ENCODE results near the gene ARSH.
"Not testable (repeated sequence)": the region's sequence is repeated elsewhere in the genome, so short reads cannot be mapped to it uniquely, and the experiment has no call there.

Gene ARSH

GRCh38 chrX:2967584-2967983, 38.8 kb upstream of the ARSH start:
- no peak for TF ChIP-seq Cebpa-rat (IDR thresholded peaks at IDR 0.05)
- H3K9me3 ChIP-seq (replicated peaks in 1 of 11) = peaks cover 7 to 14% (median 11%) of the 10 kb centered on the region in 11 experiments; a peak in 19 of 22 replicates
- H3K4me2 ChIP-seq = peak overlapping the region; percentile 70 to 96 (median 84)

GRCh38 chrX:2967998-2968909, 38.1 kb upstream of the ARSH start:
- TF ChIP-seq Cebpa-rat (IDR thresholded peaks at IDR 0.05) = no peak
- Histone ChIP-seq H3K9me3 (replicated peaks in 1 of 11) (peaks cover 7 to 17% (median 12%) of the 10 kb centered on the region in 11 experiments; a peak in 19 of 22 replicates), H3K4me3 (peak overlapping the region; percentile 43 to 68 (median 52)), H3K4me1 (peaks cover 17 to 36% (median 27%) of the 10 kb centered on the region in 10 experiments), H4K20me1 (no peaks in the 10 kb centered on the region), H3K36me3 (no peaks in the 10 kb centered on the region), H3K4me2 (peak overlapping the region; percentile 70 to 96 (median 84)), H3K27me3 (no peaks in the 10 kb centered on the region), H3K9ac (peak overlapping the region; percentile 6 to 59 (median 42); a peak in 19 of 22 replicates), H3K27ac (peak overlapping the region in 7 of 11 experiments; percentile 1 to 52 (median 35); a peak in 11 of 22 replicates)

More at GRCh38 chrX:2967584-2967983, 38.8 kb upstream of the ARSH start:
- no peaks in the 10 kb centered on the region for H4K20me1 ChIP-seq
- peak overlapping the region; percentile 43 to 68 (median 52) for H3K4me3 ChIP-seq
- no peaks in the 10 kb centered on the region for H3K27me3 ChIP-seq
- peak overlapping the region in 7 of 11 experiments; percentile 1 to 52 (median 35); a peak in 10 of 22 replicates for H3K27ac ChIP-seq
- peak overlapping the region in 9 of 11 experiments; percentile 16 to 59 (median 42); a peak in 16 of 22 replicates for H3K9ac ChIP-seq
- H3K36me3 ChIP-seq = no peaks in the 10 kb centered on the region
- H3K4me1 ChIP-seq = peaks cover 17 to 36% (median 27%) of the 10 kb centered on the region in 10 experiments

- H3K4me2 ChIP-seq = peak overlapping the region in 9 of 11 experiments; percentile 70 to 93 (median 78); a peak in 16 of 22 replicates
Observed at GRCh38 chrX:2969021-2969420, 37.3 kb upstream of the ARSH start.

GRCh38 chrX:2972391-2972790, 34.0 kb upstream of the ARSH start:
- no peaks in the 10 kb centered on the region for H3K36me3 ChIP-seq
- no peak overlapping the region for H3K9ac ChIP-seq
- H3K4me3 ChIP-seq = no peak overlapping the region
- peaks cover 8 to 28% (median 16%) of the 10 kb centered on the region in 10 experiments for H3K4me1 ChIP-seq
- no peaks in the 10 kb centered on the region for H4K20me1 ChIP-seq
- no peaks in the 10 kb centered on the region for H3K27me3 ChIP-seq
- TF ChIP-seq Cebpa-rat (IDR thresholded peaks at IDR 0.05) = no peak
- no peak overlapping the region for H3K4me2 ChIP-seq
- H3K27ac ChIP-seq = no peak overlapping the region
- peaks cover 7 to 17% (median 12%) of the 10 kb centered on the region in 11 experiments; a peak in 19 of 22 replicates for H3K9me3 ChIP-seq (replicated peaks in 1 of 11)

More at GRCh38 chrX:2969021-2969420, 37.3 kb upstream of the ARSH start:
- H3K4me3 ChIP-seq = no peak overlapping the region
- H4K20me1 ChIP-seq = no peaks in the 10 kb centered on the region
- 0 out of 22 replicates have a peak overlapping the region, but pooled peaks of 1 of the 11 experiments have one; percentile 59 for H3K9ac ChIP-seq
- peaks cover 17 to 36% (median 27%) of the 10 kb centered on the region in 10 experiments for H3K4me1 ChIP-seq
- TF ChIP-seq Cebpa-rat (IDR thresholded peaks at IDR 0.05) = no peak
- no peak overlapping the region for H3K27ac ChIP-seq
- H3K9me3 ChIP-seq (replicated peaks in 1 of 11) = peaks cover 7 to 17% (median 12%) of the 10 kb centered on the region in 11 experiments; a peak in 19 of 22 replicates
- no peaks in the 10 kb centered on the region for H3K27me3 ChIP-seq
- no peaks in the 10 kb centered on the region for H3K36me3 ChIP-seq

- H3K27ac ChIP-seq = no peak overlapping the region
- H3K36me3 ChIP-seq = no peaks in the 10 kb centered on the region
- no peaks in the 10 kb centered on the region for H4K20me1 ChIP-seq
- no peak overlapping the region for H3K4me2 ChIP-seq
- peaks cover 0 to 5% (median 0%) of the 10 kb centered on the region in 10 experiments; a peak in 2 of 20 replicates for H3K4me1 ChIP-seq
- TF ChIP-seq Cebpa-rat (IDR thresholded peaks at IDR 0.05) = no peak
- H3K9me3 ChIP-seq (replicated peaks in 1 of 11) = peaks cover 8 to 20% (median 14%) of the 10 kb centered on the region in 11 experiments; a peak in 21 of 22 replicates
- no peak overlapping the region for H3K9ac ChIP-seq
- no peak overlapping the region for H3K4me3 ChIP-seq
- no peaks in the 10 kb centered on the region for H3K27me3 ChIP-seq
Observed at GRCh38 chrX:2974961-2975360, 31.4 kb upstream of the ARSH start.

GRCh38 chrX:2978639-2979038, 27.7 kb upstream of the ARSH start:
- H4K20me1 ChIP-seq, H3K4me1 ChIP-seq, H3K9ac ChIP-seq, H3K4me3 ChIP-seq, H3K36me3 ChIP-seq, H3K27ac ChIP-seq, H3K27me3 ChIP-seq, H3K4me2 ChIP-seq: not testable (repeated sequence)
- peaks cover 18 to 25% (median 21%) of the 10 kb centered on the region in 11 experiments for H3K9me3 ChIP-seq (replicated peaks in 1 of 11)

- no peak overlapping the region for H3K4me2 ChIP-seq
- H3K9me3 ChIP-seq (replicated peaks in 1 of 11) = peaks cover 18 to 30% (median 21%) of the 10 kb centered on the region in 11 experiments
- H3K36me3 ChIP-seq = no peaks in the 10 kb centered on the region; a peak in 1 of 22 replicates
- H3K27me3 ChIP-seq = no peaks in the 10 kb centered on the region
- H3K9ac ChIP-seq = no peak overlapping the region
- TF ChIP-seq Cebpa-rat (IDR thresholded peaks at IDR 0.05) = no peak
- no peak overlapping the region for H3K4me3 ChIP-seq
- no peak overlapping the region for H3K27ac ChIP-seq
- H3K4me1 ChIP-seq = no peaks in the 10 kb centered on the region
- no peaks in the 10 kb centered on the region for H4K20me1 ChIP-seq
Observed at GRCh38 chrX:2984342-2984741, 22.0 kb upstream of the ARSH start.

GRCh38 chrX:2989565-2989964, 16.8 kb upstream of the ARSH start:
- Histone ChIP-seq H3K27me3 (no peaks in the 10 kb centered on the region), H3K9ac (no peak overlapping the region), H3K36me3 (no peaks in the 10 kb centered on the region), H3K4me1 (no peaks in the 10 kb centered on the region), H3K27ac (no peak overlapping the region), H3K9me3 (replicated peaks in 1 of 11) (peaks cover 0 to 5% (median 0%) of the 10 kb centered on the region in 11 experiments; a peak in 2 of 22 replicates), H3K4me2 (no peak overlapping the region), H3K4me3 (no peak overlapping the region), H4K20me1 (no peaks in the 10 kb centered on the region)
- TF ChIP-seq Cebpa-rat (IDR thresholded peaks at IDR 0.05) = no peak

- Histone ChIP-seq H3K9me3 (replicated peaks in 1 of 11) (peaks cover 46 to 70% (median 53%) of the 10 kb centered on the region in 11 experiments), H3K9ac (no peak overlapping the region), H3K27me3 (no peaks in the 10 kb centered on the region), H3K36me3 (no peaks in the 10 kb centered on the region), H3K4me1 (no peaks in the 10 kb centered on the region), H3K27ac (no peak overlapping the region), H4K20me1 (no peaks in the 10 kb centered on the region), H3K4me2 (no peak overlapping the region), H3K4me3 (no peak overlapping the region)
- TF ChIP-seq Cebpa-rat (IDR thresholded peaks at IDR 0.05) = no peak
Observed at GRCh38 chrX:3010532-3010931, 4.2 kb downstream of the ARSH start.

Measured in BLaER1 treated with 17β-estradiol and CSF1 and Interleukin-3, amounts not matched to agents 10 nM and 100 nM (cell line).